ENCODE results near the gene TXNIP. TPM values are rescaled to one million over a fixed set of nuclear protein-coding genes. Genes with fewer than 3 reads are reported as not detected.

TXNIP gene
- total RNA-seq, 1 experiment from 2014 or later = 2.5 TPM

- CTCF ChIA-PET = interaction anchor here (1.6 to 2.2 kb wide), 3 partner anchors 8 to 19 kb away, joined by 4 to 7 read pairs (median 7); no protein-coding TSS in a partner anchor
- H2AFZ ChIP-seq (ENCODE audit: low read depth, low read length, poor library complexity, severe bottlenecking) = no peak overlapping the region
- intact Hi-C loops (cut with micrococcal nuclease) = no loop called here
Measured at GRCh38 chr1:145987926-145988325, 8.5 kb downstream of the TXNIP start.

More at GRCh38 chr1:145987926-145988325, 8.5 kb downstream of the TXNIP start:
- Histone ChIP-seq H3K9me3 (ENCODE audit: control insufficient read depth in 1 of 2, insufficient read depth in 1 of 2, low read depth in 1 of 2, low read length in 2 of 2) (no peaks in the 10 kb centered on the region), H3K9me2 (ENCODE audit: insufficient read depth) (no peaks in the 10 kb centered on the region), H4K20me1 (ENCODE audit: insufficient read depth) (no peaks in the 10 kb centered on the region), H3K36me3 (ENCODE audit: control insufficient read depth in 1 of 2, insufficient read depth in 2 of 2, low read length in 2 of 2) (no peaks in the 10 kb centered on the region), H3K27me3 (ENCODE audit: insufficient read depth, low read length) (no peaks in the 10 kb centered on the region), H3K4me1 (ENCODE audit: control insufficient read depth in 1 of 2, insufficient read depth in 2 of 2, low read length in 2 of 2) (peaks cover 18 to 36% of the 10 kb centered on the region in 2 experiments), H3K27ac (ENCODE audit: low read depth, low read length) (no peak overlapping the region), H3K9ac (ENCODE audit: low read length) (no peak overlapping the region), H3K4me2 (ENCODE audit: low read length) (no peak overlapping the region), H3K79me2 (ENCODE audit: insufficient read depth, low read length) (no peaks in the 10 kb centered on the region), H3K4me3 (replicated peaks in 1 of 2; ENCODE audit: low read depth in 1 of 2, low read length in 2 of 2) (no peak overlapping the region)
- DNase-seq (ENCODE audit: low read depth, low spot score) = no peak
- ATAC-seq = no peak
- ChIA-PET POLR2A (interaction anchor here (1.3 kb wide), 1 partner anchor 24 kb away, joined by 4 read pairs; the partner anchor contains the start of genes ANKRD34A and POLR3GL), RAD21 (ENCODE audit: low non-redundant PET in 1 of 2, low total read pairs in 2 of 2, uncharacterized antibody in 2 of 2, unreplicated experiment in 2 of 2) (no interaction called here)
- TF ChIP-seq YY1 (IDR thresholded peaks at IDR 0.05; ENCODE audit: extremely low read depth, insufficient replicate concordance, low read depth, low read length) (no peak), CTCF (IDR thresholded peaks at IDR 0.05 in 2 of 3, conservative IDR thresholded peaks at IDR 0.05 in 1 of 3; ENCODE audit: borderline replicate concordance in 1 of 3, insufficient read depth in 1 of 3, low read depth in 2 of 3, low read length in 2 of 3) (no peak), POLR2AphosphoS5 (IDR thresholded peaks at IDR 0.05; ENCODE audit: low read depth, low read length) (no peak), POLR2A (IDR thresholded peaks at IDR 0.05; ENCODE audit: borderline replicate concordance, extremely low read depth, insufficient read depth, insufficient read length) (no peak), EZH2phosphoT487 (IDR thresholded peaks at IDR 0.05; ENCODE audit: borderline replicate concordance) (no peak), FOSL1 (IDR thresholded peaks at IDR 0.05; ENCODE audit: low read depth) (no peak), SP1 (IDR thresholded peaks at IDR 0.05; ENCODE audit: low read depth) (no peak), EGR1 (IDR thresholded peaks at IDR 0.05; ENCODE audit: low read depth) (no peak)
- BruUV-seq (replicated peaks) = no TSS peak
